ENCODE results near the gene TRIM42. TPM values are rescaled to one million over a fixed set of nuclear protein-coding genes. Genes with fewer than 3 reads are reported as not detected.

The TRIM42 gene
- total and polyA plus RNA-seq, 11 donors = not detected

GRCh38 chr3:140709751-140710150 is 31.9 kb downstream of the TRIM42 start:
- Histone ChIP-seq H3K27ac (no peak overlapping the region), H3K27me3 (no peaks in the 10 kb centered on the region), H3K4me1 (peaks cover 0 to 4% (median 0%) of the 10 kb centered on the region in 12 donors), H3K36me3 (no peaks in the 10 kb centered on the region), H3K4me3 (no peak overlapping the region), H3K9me3 (no peaks in the 10 kb centered on the region)
- DNase-seq = no peak
- no peak for ATAC-seq
- intact Hi-C loops (cut with DNase I) = no loop called here
- no peak for TF ChIP-seq POLR2A (IDR thresholded peaks at IDR 0.05)
- no peak for TF ChIP-seq CTCF (IDR thresholded peaks at IDR 0.05)

- 58 to 72% (median 70%) methylated on average over 2 of the region's 2 CpGs for WGBS, 4 donors
- DNase-seq (no peak), ATAC-seq (no peak)
- H3K27ac ChIP-seq = no peak overlapping the region
- no peak overlapping the region for H3K4me3 ChIP-seq
- intact Hi-C loops (cut with DNase I) = no loop called here
- H3K9me3 ChIP-seq = no peaks in the 10 kb centered on the region
- TF ChIP-seq POLR2A (IDR thresholded peaks at IDR 0.05) (no peak), CTCF (IDR thresholded peaks at IDR 0.05) (no peak)
- H3K27me3 ChIP-seq = no peaks in the 10 kb centered on the region
- H3K4me1 ChIP-seq = peaks cover 0 to 4% (median 0%) of the 10 kb centered on the region in 12 donors
- H3K36me3 ChIP-seq = no peaks in the 10 kb centered on the region
Observed at GRCh38 chr3:140710711-140711389, 33.0 kb downstream of the TRIM42 start.

GRCh38 chr3:140711390-140712035 is 33.6 kb downstream of the TRIM42 start:
- H3K4me1 ChIP-seq = peaks cover 0 to 4% (median 0%) of the 10 kb centered on the region in 12 donors
- ATAC-seq (no peak), DNase-seq (no peak)
- H3K4me3 ChIP-seq = no peak overlapping the region
- H3K36me3 ChIP-seq = no peaks in the 10 kb centered on the region
- WGBS, 4 donors = 39 to 46% (median 43%) methylated on average over 4 of the region's 4 CpGs
- no peaks in the 10 kb centered on the region for H3K9me3 ChIP-seq
- no peak overlapping the region for H3K27ac ChIP-seq
- intact Hi-C loops (cut with DNase I) = no loop called here
- TF ChIP-seq POLR2A (IDR thresholded peaks at IDR 0.05) (no peak), CTCF (IDR thresholded peaks at IDR 0.05) (no peak)
- H3K27me3 ChIP-seq = no peaks in the 10 kb centered on the region

GRCh38 chr3:140712301-140712700 is 34.4 kb downstream of the TRIM42 start:
- TF ChIP-seq CTCF (IDR thresholded peaks at IDR 0.05) = no peak
- TF ChIP-seq POLR2A (IDR thresholded peaks at IDR 0.05) = no peak
- no peak for DNase-seq
- Histone ChIP-seq H3K4me1 (peaks cover 0 to 4% (median 0%) of the 10 kb centered on the region in 12 donors), H3K9me3 (no peaks in the 10 kb centered on the region), H3K36me3 (no peaks in the 10 kb centered on the region), H3K27ac (no peak overlapping the region), H3K27me3 (no peaks in the 10 kb centered on the region), H3K4me3 (no peak overlapping the region)
- intact Hi-C loops (cut with DNase I) = no loop called here
- 63 to 77% (median 72%) methylated on average over 3 of the region's 3 CpGs for WGBS, 4 donors
- no peak for ATAC-seq

All from heart left ventricle (tissue), 16 donors.